HG03159 (cell line): Measurements from ENCODE around the gene UCHL5.
A peak's percentile ranks its signal among the peaks of the same experiment; 100 is the strongest.
"Not testable (repeated sequence)": the region's sequence is repeated elsewhere in the genome, so short reads cannot be mapped to it uniquely, and the experiment has no call there.

ENCODE experiments used
- ATAC-seq: cut with Tn5 transposase; IDR thresholded peaks from one replicate; pipeline ENCODE4 v1.9.1; 2021; ENCODE audit warnings: mild to moderate bottlenecking, moderate library complexity; ENCODE audit not compliant: unreplicated experiment

UCHL5 gene

GRCh38 chr1:193014400-193014799, 44.8 kb downstream of the UCHL5 start:
- no peak for ATAC-seq

GRCh38 chr1:193013707-193014106, 45.5 kb downstream of the UCHL5 start:
- ATAC-seq, result no peak

- no peak for ATAC-seq
Measured at GRCh38 chr1:193013005-193013404, 46.2 kb downstream of the UCHL5 start.

GRCh38 chr1:193011406-193011805, 47.8 kb downstream of the UCHL5 start:
- ATAC-seq, result no peak

- no peak for ATAC-seq
Measured at GRCh38 chr1:193009501-193009900, 49.7 kb downstream of the UCHL5 start.

- ATAC-seq, result no peak
Measured at GRCh38 chr1:193005785-193006184, 53.4 kb downstream of the UCHL5 start.

- no peak for ATAC-seq
Measured at GRCh38 chr1:192998536-192998935, 60.6 kb downstream of the UCHL5 start.

GRCh38 chr1:192994141-192994540, 65.0 kb downstream of the UCHL5 start:
- ATAC-seq, result no peak

- ATAC-seq, result no peak
Measured at GRCh38 chr1:192993426-192994085, 65.6 kb downstream of the UCHL5 start.

- ATAC-seq, result not testable (repeated sequence)
Measured at GRCh38 chr1:192986748-192987334, 72.3 kb downstream of the UCHL5 start.

- ATAC-seq, result no peak
Measured at GRCh38 chr1:192986110-192986747, 72.9 kb downstream of the UCHL5 start.

GRCh38 chr1:192984080-192984479, 75.1 kb downstream of the UCHL5 start:
- no peak for ATAC-seq

GRCh38 chr1:192983349-192983980, 75.7 kb downstream of the UCHL5 start:
- ATAC-seq, result peak; percentile 83

- no peak for ATAC-seq
Measured at GRCh38 chr1:192980856-192981255, 78.3 kb downstream of the UCHL5 start.

GRCh38 chr1:192980334-192980733, 78.8 kb downstream of the UCHL5 start:
- ATAC-seq, result not testable (repeated sequence)

- ATAC-seq, result no peak
Measured at GRCh38 chr1:192979542-192979941, 79.6 kb downstream of the UCHL5 start.

- ATAC-seq, result no peak
Measured at GRCh38 chr1:192978195-192978710, 80.9 kb downstream of the UCHL5 start.

- no peak for ATAC-seq
Measured at GRCh38 chr1:192977089-192977706, 82.0 kb downstream of the UCHL5 start.

- ATAC-seq, result no peak
Measured at GRCh38 chr1:192976576-192976975, 82.6 kb downstream of the UCHL5 start.

GRCh38 chr1:192974701-192975100, 84.5 kb downstream of the UCHL5 start:
- no peak for ATAC-seq

GRCh38 chr1:192973988-192974387, 85.2 kb downstream of the UCHL5 start:
- no peak for ATAC-seq
